Spleen (tissue), 7 donors: ENCODE data around the gene BTBD1.

Source experiments
- POLR2A ChIP-seq, 3 donors: fragments of 450-650 bp; IDR thresholded peaks; one replicate each; pipeline ENCODE4 v1.5.1; 2017; ENCODE audit warnings: antibody characterized with exemption in 3 of 3, mild to moderate bottlenecking in 1 of 3
- TF ChIP-seq, protein P1 (sequence below), 11 experiments: fragments of 200-600 bp in 7 of 11; fragments of 450-650 bp in 4 of 11; sonication (generic) in 4 of 11; IDR thresholded peaks in 8 of 11; conservative IDR thresholded peaks in 3 of 11; 1 replicate in 7 of 11; 2 replicates in 4 of 11; pipeline versions ENCODE4 v1.4.0 to v1.8.0; 2016 to 2021; ENCODE audit warnings: antibody characterized with exemption in 11 of 11, inconsistent platforms in 4 of 11, mild to moderate bottlenecking in 1 of 11
- donor health status: DM: no; HTN: no; CAD: no; lungs with moderate emphysema.
- donor health status: DM: no; HTN: no; CAD: no.
- donor health status: DM: no; HTN: no; CAD: no.

DNA sequence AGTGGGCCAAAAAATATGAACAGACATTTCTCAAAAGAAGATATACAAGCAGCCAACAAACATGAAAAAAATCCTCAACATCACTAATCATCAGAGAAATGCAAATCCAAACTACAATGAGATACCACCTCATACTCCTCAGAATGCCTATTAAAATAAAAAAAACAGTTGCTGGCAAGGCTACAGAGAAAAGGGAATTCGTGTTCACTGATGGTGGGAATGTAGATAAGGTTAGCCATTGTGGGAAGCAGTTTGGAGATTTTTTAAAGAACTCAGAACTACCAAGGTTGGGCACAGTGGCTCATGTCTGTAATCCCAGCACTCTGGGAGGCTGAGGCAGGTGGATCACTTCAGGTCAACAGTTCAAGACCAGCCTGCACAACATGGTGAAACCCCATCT lies 27.8 kb downstream of the BTBD1 start:
- TF ChIP-seq, protein P1, sequence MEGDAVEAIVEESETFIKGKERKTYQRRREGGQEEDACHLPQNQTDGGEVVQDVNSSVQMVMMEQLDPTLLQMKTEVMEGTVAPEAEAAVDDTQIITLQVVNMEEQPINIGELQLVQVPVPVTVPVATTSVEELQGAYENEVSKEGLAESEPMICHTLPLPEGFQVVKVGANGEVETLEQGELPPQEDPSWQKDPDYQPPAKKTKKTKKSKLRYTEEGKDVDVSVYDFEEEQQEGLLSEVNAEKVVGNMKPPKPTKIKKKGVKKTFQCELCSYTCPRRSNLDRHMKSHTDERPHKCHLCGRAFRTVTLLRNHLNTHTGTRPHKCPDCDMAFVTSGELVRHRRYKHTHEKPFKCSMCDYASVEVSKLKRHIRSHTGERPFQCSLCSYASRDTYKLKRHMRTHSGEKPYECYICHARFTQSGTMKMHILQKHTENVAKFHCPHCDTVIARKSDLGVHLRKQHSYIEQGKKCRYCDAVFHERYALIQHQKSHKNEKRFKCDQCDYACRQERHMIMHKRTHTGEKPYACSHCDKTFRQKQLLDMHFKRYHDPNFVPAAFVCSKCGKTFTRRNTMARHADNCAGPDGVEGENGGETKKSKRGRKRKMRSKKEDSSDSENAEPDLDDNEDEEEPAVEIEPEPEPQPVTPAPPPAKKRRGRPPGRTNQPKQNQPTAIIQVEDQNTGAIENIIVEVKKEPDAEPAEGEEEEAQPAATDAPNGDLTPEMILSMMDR (IDR thresholded peaks at IDR 0.05 in 8 of 11, conservative IDR thresholded peaks at IDR 0.05 in 3 of 11) = no peak
- no peak for TF ChIP-seq POLR2A (IDR thresholded peaks at IDR 0.05)
